ENCODE measurements around the gene SOX2.

Gene SOX2

DNA sequence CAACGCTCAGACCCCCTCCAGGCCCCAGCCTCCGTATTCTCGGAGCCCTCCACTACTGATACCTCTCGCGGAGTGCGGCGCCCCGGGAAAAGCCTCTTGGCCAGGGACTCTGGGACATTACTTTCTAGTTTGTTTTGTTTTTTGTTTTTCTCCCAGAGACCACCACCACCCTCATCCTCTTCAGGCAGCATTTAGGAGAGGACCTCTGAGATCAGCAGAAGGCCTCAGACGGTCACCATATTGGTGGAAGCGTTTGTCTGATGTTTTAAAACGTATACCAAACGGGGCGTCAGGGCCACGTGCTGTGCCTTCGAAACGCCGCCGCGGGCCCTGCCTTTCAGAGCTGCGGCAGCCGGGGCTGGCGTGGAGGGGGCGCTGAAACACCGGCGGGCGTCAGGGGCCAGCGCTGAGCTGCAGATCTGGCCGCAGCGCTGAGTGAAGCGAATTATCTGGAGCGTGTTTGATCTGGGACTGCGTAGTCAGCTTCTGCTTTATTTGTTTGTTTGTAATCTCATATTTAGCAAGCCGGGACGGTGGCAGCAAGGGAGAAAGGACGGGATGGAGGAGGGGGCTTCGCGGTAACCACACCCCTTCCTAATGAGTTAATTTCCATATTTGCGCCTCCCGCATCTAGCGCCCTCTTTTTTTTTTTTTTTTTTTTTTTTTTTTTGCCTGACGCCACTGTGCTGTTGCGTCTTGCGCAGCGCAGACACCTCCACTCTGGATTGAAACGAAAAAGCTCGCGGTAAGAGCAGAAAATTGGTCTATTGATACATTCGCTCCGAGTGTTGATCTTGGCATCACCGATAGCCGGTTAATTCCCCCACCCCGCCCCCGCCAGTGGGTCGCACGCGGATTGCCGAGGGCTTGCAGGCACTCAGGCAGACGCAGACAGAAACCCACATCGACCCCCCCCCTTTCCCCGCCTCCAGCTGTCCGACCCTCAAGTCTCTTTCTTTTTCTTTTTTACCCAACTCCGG, 14.9 kb downstream of the SOX2 start:
- DNase-seq (ENCODE audit: low spot score): no peak

DNA sequence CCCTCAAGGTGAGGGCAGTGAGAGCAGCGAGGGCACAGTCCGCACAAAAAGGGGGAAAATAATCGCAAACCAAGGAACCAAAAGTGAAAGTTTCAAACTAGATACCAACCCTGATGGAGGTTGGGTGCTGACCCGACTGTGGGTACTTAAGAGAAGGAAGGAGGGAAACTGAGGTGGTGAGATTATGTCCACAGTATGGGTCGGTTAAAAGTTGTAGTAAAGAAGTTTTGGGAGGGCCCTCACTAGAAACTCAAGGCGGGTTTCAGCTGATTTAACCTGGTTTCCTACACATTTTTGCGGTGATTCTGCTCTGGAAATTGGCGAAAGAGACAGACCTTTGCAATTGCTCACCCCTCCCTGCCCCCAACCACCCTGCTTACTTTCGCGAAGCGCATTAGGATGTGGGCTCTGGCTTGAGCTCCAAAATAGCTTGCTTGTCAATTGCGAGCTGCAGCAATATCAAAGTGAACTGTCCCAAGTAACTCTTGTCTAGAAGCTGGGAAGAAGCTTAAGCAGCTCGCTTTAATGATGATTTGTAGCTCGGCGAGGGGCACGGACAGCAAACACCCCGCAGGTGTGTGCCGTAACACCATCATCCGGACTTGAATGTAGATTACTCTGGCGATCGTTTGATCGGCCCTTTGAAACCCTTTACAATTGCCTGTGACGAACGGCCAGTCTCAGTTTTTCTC, 15.8 kb downstream of the SOX2 start:
- in situ Hi-C loops (cut with MboI; ENCODE audit: low pct_unique_long_range_greater_than_20kb, low sequenced_read_pairs, unreplicated experiment): no loop called here
- TF ChIP-seq, protein P1, sequence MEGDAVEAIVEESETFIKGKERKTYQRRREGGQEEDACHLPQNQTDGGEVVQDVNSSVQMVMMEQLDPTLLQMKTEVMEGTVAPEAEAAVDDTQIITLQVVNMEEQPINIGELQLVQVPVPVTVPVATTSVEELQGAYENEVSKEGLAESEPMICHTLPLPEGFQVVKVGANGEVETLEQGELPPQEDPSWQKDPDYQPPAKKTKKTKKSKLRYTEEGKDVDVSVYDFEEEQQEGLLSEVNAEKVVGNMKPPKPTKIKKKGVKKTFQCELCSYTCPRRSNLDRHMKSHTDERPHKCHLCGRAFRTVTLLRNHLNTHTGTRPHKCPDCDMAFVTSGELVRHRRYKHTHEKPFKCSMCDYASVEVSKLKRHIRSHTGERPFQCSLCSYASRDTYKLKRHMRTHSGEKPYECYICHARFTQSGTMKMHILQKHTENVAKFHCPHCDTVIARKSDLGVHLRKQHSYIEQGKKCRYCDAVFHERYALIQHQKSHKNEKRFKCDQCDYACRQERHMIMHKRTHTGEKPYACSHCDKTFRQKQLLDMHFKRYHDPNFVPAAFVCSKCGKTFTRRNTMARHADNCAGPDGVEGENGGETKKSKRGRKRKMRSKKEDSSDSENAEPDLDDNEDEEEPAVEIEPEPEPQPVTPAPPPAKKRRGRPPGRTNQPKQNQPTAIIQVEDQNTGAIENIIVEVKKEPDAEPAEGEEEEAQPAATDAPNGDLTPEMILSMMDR (IDR thresholded peaks at IDR 0.05; ENCODE audit: extremely low read depth, insufficient read depth, missing control alignments): no peak
- DNase-seq (ENCODE audit: low spot score): no peak

More for the DNA sequence above, 14.9 kb downstream of the SOX2 start:
- in situ Hi-C loops (cut with MboI; ENCODE audit: low pct_unique_long_range_greater_than_20kb, low sequenced_read_pairs, unreplicated experiment): no loop called here
- TF ChIP-seq, protein P1 (IDR thresholded peaks at IDR 0.05; ENCODE audit: extremely low read depth, insufficient read depth, missing control alignments): no peak

DNA sequence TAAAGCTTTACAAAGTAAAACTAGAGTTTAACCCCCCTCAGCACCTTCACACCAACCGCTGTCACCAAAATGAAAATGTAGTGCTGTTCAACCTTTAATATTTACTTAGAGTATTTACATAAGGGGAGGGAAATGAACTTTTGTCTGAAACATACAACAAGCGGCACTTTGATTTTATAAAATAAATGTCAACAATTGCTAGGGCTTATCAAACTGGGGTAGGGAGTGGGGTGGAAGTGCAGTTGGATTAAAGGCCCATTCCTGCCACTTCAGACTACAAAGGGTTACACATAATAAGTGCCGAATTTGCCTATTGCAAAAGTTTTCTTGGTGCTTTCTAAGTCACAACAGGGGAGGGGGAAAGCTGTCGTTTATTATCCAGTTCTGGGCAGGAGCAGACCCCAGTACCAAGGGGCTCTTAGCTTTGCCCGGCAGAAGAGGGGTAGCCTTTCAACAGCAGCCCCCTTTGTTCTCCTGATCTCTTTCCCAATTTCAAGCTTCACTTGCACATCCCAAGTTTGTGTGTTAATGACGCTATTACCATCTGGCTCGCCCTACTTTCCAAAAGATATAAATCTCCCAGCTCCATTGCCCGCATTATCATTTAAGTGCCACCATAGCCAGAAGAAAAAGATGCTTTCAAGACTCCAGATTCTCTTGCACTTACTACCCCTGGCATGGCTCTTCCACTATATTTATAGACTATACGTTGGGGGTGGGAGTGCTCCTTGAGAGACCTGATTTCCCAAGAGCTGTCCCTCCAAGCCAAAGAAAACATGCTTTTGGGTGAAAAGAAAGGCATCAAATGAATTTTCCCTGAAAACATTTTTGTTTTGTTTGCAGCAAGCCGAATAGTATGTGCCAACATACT, 17.0 kb downstream of the SOX2 start:
- in situ Hi-C loops (cut with MboI; ENCODE audit: low pct_unique_long_range_greater_than_20kb, low sequenced_read_pairs, unreplicated experiment): no loop called here
- TF ChIP-seq, protein P1 (IDR thresholded peaks at IDR 0.05; ENCODE audit: extremely low read depth, insufficient read depth, missing control alignments): no peak
- DNase-seq (ENCODE audit: low spot score): no peak

DNA sequence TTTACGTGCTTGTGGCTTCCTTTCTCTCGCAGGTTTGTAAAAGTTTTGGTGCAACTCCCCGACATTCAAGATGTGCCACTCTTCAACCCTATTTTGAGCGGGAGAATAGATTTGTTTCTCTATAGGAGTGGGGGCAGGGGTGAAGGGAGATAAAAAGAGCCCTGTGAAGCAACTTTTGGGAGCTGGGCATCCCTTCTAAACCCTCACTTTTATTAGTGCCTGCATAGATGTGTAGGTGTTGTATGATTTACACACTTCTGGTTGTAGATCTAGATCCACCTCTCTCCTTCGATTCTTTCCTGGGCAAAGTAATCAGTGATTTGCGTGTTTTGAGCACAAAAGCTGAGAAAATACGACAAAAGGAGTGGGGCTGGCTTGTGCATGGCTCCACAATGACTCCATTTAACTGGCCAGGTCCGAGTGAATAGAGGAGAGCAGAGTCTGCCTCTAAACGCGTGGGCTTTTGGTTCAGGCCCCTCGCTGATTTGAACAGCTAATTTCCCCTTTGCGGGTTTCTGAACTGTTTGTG, 17.7 kb downstream of the SOX2 start:
- TF ChIP-seq, protein P1 (IDR thresholded peaks at IDR 0.05; ENCODE audit: extremely low read depth, insufficient read depth, missing control alignments): no peak
- in situ Hi-C loops (cut with MboI; ENCODE audit: low pct_unique_long_range_greater_than_20kb, low sequenced_read_pairs, unreplicated experiment): no loop called here
- DNase-seq (ENCODE audit: low spot score): no peak

DNA sequence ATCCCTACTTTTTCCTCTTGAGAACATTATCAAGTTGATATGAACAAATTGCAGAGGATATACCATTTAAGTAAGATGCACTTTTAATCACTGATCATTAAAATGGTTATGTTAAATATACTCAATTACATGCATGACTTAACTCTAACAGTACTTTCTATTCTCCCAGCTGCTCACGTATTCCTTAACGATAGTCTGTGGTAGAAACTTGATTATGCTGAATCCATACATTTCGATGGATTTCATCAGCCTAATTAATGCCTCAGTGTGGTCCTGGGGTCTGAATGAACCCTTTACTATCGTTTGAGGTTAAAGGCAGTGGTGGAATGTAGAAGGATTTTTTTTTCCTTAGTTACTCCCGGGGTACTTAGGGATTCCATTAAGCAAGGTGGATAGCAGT, 18.6 kb downstream of the SOX2 start:
- TF ChIP-seq, protein P1 (IDR thresholded peaks at IDR 0.05; ENCODE audit: extremely low read depth, insufficient read depth, missing control alignments): no peak
- DNase-seq (ENCODE audit: low spot score): no peak
- in situ Hi-C loops (cut with MboI; ENCODE audit: low pct_unique_long_range_greater_than_20kb, low sequenced_read_pairs, unreplicated experiment): no loop called here

DNA sequence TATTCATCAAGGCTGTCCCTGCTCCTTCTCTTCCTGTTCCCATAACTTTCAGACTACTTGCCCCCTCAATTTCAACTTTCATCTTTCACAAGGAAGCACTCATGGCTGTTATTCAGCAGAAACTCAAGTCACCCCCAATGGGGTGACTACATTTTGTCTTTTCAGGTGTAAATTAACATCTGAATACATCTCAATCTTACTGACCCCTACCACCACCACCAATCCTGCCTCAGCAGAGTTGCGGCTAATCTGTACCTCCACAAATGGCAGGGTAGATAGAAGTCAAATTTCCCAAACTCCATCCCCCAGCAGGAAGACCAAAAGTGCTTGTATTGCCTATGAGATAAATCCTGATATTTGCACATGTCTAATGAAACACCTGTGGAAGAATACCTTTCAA, 19.2 kb downstream of the SOX2 start:
- in situ Hi-C loops (cut with MboI; ENCODE audit: low pct_unique_long_range_greater_than_20kb, low sequenced_read_pairs, unreplicated experiment): no loop called here
- DNase-seq (ENCODE audit: low spot score): no peak
- TF ChIP-seq, protein P1 (IDR thresholded peaks at IDR 0.05; ENCODE audit: extremely low read depth, insufficient read depth, missing control alignments): no peak

All from GM13977 (cell line).